Measurements from ENCODE around the gene KCNIP1. TPM values are rescaled to one million over a fixed set of nuclear protein-coding genes. Genes with fewer than 3 reads are reported as not detected.

Gene KCNIP1
- total RNA-seq, 1 experiment from 2014 or later, result not detected

GRCh38 chr5:170541146-170541769, 37.4 kb downstream of the KCNIP1 start:
- intact Hi-C loops (cut with micrococcal nuclease; ENCODE audit: unreplicated experiment), result no loop called here
- Mint-ChIP-seq H3K4me3 (ENCODE audit: low read depth, unreplicated experiment) (no peak overlapping the region), H3K36me3 (ENCODE audit: insufficient read depth, unreplicated experiment) (no peaks in the 10 kb centered on the region), H3K4me1 (ENCODE audit: low read depth, unreplicated experiment) (peaks cover 21% of the 10 kb centered on the region), H3K27me3 (ENCODE audit: unreplicated experiment) (peaks cover 15% of the 10 kb centered on the region), H3K9me3 (ENCODE audit: low read depth, unreplicated experiment) (peaks cover 3% of the 10 kb centered on the region), H3K27ac (ENCODE audit: unreplicated experiment) (no peak overlapping the region)
- TF ChIP-seq, protein P1, sequence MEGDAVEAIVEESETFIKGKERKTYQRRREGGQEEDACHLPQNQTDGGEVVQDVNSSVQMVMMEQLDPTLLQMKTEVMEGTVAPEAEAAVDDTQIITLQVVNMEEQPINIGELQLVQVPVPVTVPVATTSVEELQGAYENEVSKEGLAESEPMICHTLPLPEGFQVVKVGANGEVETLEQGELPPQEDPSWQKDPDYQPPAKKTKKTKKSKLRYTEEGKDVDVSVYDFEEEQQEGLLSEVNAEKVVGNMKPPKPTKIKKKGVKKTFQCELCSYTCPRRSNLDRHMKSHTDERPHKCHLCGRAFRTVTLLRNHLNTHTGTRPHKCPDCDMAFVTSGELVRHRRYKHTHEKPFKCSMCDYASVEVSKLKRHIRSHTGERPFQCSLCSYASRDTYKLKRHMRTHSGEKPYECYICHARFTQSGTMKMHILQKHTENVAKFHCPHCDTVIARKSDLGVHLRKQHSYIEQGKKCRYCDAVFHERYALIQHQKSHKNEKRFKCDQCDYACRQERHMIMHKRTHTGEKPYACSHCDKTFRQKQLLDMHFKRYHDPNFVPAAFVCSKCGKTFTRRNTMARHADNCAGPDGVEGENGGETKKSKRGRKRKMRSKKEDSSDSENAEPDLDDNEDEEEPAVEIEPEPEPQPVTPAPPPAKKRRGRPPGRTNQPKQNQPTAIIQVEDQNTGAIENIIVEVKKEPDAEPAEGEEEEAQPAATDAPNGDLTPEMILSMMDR (IDR thresholded peaks at IDR 0.05; ENCODE audit: unreplicated experiment), result no peak
- CTCF ChIA-PET, result interaction anchor here (0.9 kb wide), 1 partner anchor 50 kb away, joined by 3 read pairs; no protein-coding TSS in a partner anchor
- BruUV-seq (replicated peaks), result no TSS peak
- no peak for DNase-seq

DNA sequence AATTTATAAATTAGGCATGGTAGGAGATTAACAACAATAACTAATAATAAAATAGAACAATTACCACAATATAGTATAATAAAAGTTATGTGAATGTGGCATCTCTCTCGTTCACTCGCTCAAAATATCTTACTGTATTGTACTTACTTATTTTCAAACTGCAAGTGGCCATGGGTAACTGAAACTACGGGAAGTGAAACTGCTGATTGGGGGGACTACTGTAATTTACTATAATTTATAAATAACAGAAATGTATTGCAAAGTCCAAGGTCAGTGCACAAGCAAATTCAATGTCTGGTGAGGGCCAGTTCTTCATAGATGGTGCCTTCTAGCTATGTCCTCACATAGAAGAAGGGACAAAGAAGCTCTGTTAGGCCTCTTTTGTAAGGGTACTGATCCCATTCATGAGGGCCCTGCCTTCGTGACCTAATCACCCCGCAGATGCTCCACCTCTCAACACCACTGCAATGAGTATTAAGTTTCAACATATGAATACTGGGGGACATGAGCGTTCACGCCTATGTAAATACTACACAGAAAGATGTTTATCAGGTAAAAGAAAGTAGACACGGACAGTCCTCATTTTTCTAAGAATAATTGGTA, 39.0 kb downstream of the KCNIP1 start:
- no TSS peak for BruUV-seq (replicated peaks)
- intact Hi-C loops (cut with micrococcal nuclease; ENCODE audit: unreplicated experiment), result no loop called here
- CTCF ChIA-PET, result no interaction called here
- TF ChIP-seq, protein P1 (IDR thresholded peaks at IDR 0.05; ENCODE audit: unreplicated experiment), result no peak
- Mint-ChIP-seq H3K9me3 (ENCODE audit: low read depth, unreplicated experiment) (peaks cover 3% of the 10 kb centered on the region), H3K27ac (ENCODE audit: unreplicated experiment) (no peak overlapping the region), H3K4me3 (ENCODE audit: low read depth, unreplicated experiment) (no peak overlapping the region), H3K4me1 (ENCODE audit: low read depth, unreplicated experiment) (peaks cover 16% of the 10 kb centered on the region), H3K36me3 (ENCODE audit: insufficient read depth, unreplicated experiment) (no peaks in the 10 kb centered on the region), H3K27me3 (ENCODE audit: unreplicated experiment) (peaks cover 30% of the 10 kb centered on the region)
- DNase-seq, result no peak

DNA sequence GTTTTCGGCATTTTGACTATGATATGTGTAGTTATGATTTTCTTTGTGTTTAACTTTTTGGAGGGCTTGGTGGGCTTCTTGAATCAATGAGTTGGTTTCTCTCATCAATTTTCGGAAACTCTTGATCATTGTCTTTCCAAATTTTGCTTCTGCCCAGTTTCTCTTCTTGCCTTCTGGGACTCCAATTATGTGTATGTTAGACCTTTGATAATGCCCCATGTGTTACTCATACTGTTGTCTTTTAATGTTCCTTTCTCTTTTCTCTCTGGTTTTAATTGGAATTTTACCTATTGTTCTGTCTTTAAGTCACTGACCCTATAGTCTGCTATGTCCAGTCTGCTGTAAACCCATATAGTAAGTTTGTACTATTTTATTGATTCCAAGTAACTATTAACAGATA, 41.5 kb downstream of the KCNIP1 start:
- TF ChIP-seq, protein P1 (IDR thresholded peaks at IDR 0.05; ENCODE audit: unreplicated experiment), result no peak
- BruUV-seq (replicated peaks), result no TSS peak
- Mint-ChIP-seq H3K4me3 (ENCODE audit: low read depth, unreplicated experiment) (no peak overlapping the region), H3K27me3 (ENCODE audit: unreplicated experiment) (peaks cover 33% of the 10 kb centered on the region), H3K36me3 (ENCODE audit: insufficient read depth, unreplicated experiment) (no peaks in the 10 kb centered on the region), H3K27ac (ENCODE audit: unreplicated experiment) (no peak overlapping the region), H3K9me3 (ENCODE audit: low read depth, unreplicated experiment) (peaks cover 3% of the 10 kb centered on the region), H3K4me1 (ENCODE audit: low read depth, unreplicated experiment) (no peaks in the 10 kb centered on the region)
- intact Hi-C loops (cut with micrococcal nuclease; ENCODE audit: unreplicated experiment), result no loop called here
- CTCF ChIA-PET, result interaction anchor here (0.6 kb wide), 1 partner anchor 23 kb away, joined by 4 read pairs; no protein-coding TSS in a partner anchor
- DNase-seq, result no peak

- Mint-ChIP-seq H3K9me3 (ENCODE audit: low read depth, unreplicated experiment) (peaks cover 3% of the 10 kb centered on the region), H3K4me1 (ENCODE audit: low read depth, unreplicated experiment) (no peaks in the 10 kb centered on the region), H3K4me3 (ENCODE audit: low read depth, unreplicated experiment) (no peak overlapping the region), H3K27ac (ENCODE audit: unreplicated experiment) (no peak overlapping the region), H3K27me3 (ENCODE audit: unreplicated experiment) (peaks cover 33% of the 10 kb centered on the region), H3K36me3 (ENCODE audit: insufficient read depth, unreplicated experiment) (no peaks in the 10 kb centered on the region)
- CTCF ChIA-PET, result interaction anchor here (0.6 kb wide), 1 partner anchor 22 kb away, joined by 4 read pairs; no protein-coding TSS in a partner anchor
- intact Hi-C loops (cut with micrococcal nuclease; ENCODE audit: unreplicated experiment), result no loop called here
- no peak for DNase-seq
- no TSS peak for BruUV-seq (replicated peaks)
- TF ChIP-seq, protein P1 (IDR thresholded peaks at IDR 0.05; ENCODE audit: unreplicated experiment), result no peak
These were observed 42.0 kb downstream of the KCNIP1 start for GRCh38 chr5:170545811-170546210.
